IPS-20b (cell line): Measurements from ENCODE around the gene TMEM81.

Experiments used
- H3K27ac ChIP-seq: one replicate; pipeline ENCODE4 v1.5.1; 2013; ENCODE audit warnings: low read length
- H3K27me3 ChIP-seq: 2 replicates; pipeline ENCODE4 v1.6.1; 2013; ENCODE audit warnings: mild to moderate bottlenecking, low read length, inconsistent platforms; ENCODE audit not compliant: insufficient read depth
- H3K36me3 ChIP-seq: 2 replicates; pipeline ENCODE4 v1.6.1; 2013; ENCODE audit warnings: low read depth, mild to moderate bottlenecking, inconsistent platforms, low read length, moderate library complexity; ENCODE audit not compliant: insufficient read depth
- H3K4me1 ChIP-seq: 2 replicates; pipeline ENCODE4 v1.6.1; 2013; ENCODE audit warnings: mild to moderate bottlenecking, control low read depth, inconsistent platforms, low read length, moderate library complexity; ENCODE audit not compliant: insufficient read depth
- H3K4me3 ChIP-seq: 2 replicates; pipeline ENCODE4 v1.5.1; 2013; ENCODE audit warnings: mild to moderate bottlenecking, low read length, inconsistent platforms
- H3K9ac ChIP-seq: 2 replicates; pipeline ENCODE4 v1.6.1; 2013; ENCODE audit warnings: low read depth, mild to moderate bottlenecking, inconsistent platforms, low read length, moderate library complexity
- H3K9me3 ChIP-seq: 2 replicates; pipeline ENCODE4 v1.6.1; 2013; ENCODE audit warnings: mild to moderate bottlenecking, low read depth, low read length, inconsistent platforms; ENCODE audit not compliant: insufficient read depth

The TMEM81 gene, protein sequence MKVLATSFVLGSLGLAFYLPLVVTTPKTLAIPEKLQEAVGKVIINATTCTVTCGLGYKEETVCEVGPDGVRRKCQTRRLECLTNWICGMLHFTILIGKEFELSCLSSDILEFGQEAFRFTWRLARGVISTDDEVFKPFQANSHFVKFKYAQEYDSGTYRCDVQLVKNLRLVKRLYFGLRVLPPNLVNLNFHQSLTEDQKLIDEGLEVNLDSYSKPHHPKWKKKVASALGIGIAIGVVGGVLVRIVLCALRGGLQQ

DNA sequence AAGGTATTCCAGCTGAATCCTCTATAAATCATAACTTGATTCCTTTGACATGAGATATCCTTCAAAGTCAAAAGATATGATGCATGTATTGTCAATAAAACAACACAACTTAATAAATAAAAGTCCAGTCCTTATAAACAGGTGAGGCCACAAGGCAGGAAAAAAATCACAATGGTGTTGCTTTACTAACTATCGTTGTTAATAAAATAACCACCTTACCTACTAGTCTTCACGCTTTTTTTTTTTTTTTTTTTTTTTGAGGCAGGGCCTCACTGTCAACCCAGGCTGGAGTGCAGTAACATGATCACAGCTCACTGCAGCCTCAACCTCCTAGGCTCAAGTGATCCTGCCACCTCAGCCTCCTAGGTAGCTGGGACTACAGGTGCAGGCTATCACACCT lies at the start of gene TMEM81:
TMEM81 (minus strand) TSS at position 101 of the 400 bp plus-strand sequence. CDS start 140 bp downstream, outside the sequence.
- Histone ChIP-seq H3K36me3 (peaks cover 52% of the 10 kb centered on the region), H3K9me3 (no peaks in the 10 kb centered on the region), H3K4me3 (no peak within 1 kb of the TSS), H3K4me1 (no peaks in the 10 kb centered on the region), H3K9ac (no peak within 1 kb of the TSS), H3K27me3 (no peaks in the 10 kb centered on the region), H3K27ac (no peak within 1 kb of the TSS)

GRCh38 chr1:205133287-205133686 lies 49.0 kb upstream of the TMEM81 start:
- H3K9me3 ChIP-seq = no peaks in the 10 kb centered on the region
- H3K27ac ChIP-seq = no peak overlapping the region
- H3K4me3 ChIP-seq = no peak overlapping the region
- no peak overlapping the region for H3K9ac ChIP-seq
- no peaks in the 10 kb centered on the region for H3K36me3 ChIP-seq
- no peaks in the 10 kb centered on the region for H3K27me3 ChIP-seq
- H3K4me1 ChIP-seq = peaks cover 1% of the 10 kb centered on the region; the same call in 1 of the 2 replicates

DNA sequence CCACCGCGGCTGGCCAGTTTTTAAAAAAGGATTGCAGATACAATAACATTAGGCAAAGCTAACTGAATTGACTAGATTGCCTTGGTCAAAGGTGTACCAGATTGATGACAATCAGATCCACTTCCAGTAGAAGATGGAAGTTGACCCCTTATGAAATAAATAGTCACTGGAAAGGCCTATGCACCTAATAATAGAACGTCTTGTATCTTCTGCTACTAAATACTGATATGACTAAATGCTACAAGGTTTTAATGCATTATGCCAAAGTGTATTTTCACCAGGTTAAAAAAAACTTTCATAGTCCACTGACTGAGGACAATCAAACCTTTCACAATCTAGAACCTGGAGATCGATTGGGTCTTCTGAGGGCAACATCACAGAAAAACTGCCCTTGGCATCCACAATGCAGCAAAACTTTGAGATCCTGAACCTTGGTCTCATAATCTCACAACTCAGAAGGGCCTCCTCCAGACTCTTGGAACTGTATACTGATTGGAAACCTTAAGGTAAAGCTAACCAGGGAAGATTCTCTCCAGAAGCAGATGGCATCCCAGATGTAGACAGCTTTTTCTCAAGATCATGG lies 45.3 kb upstream of the TMEM81 start:
- Histone ChIP-seq H3K27ac (no peak overlapping the region), H3K4me3 (no peak overlapping the region), H3K9me3 (no peaks in the 10 kb centered on the region), H3K27me3 (no peaks in the 10 kb centered on the region), H3K36me3 (no peaks in the 10 kb centered on the region), H3K9ac (no peak overlapping the region), H3K4me1 (no peaks in the 10 kb centered on the region)

DNA sequence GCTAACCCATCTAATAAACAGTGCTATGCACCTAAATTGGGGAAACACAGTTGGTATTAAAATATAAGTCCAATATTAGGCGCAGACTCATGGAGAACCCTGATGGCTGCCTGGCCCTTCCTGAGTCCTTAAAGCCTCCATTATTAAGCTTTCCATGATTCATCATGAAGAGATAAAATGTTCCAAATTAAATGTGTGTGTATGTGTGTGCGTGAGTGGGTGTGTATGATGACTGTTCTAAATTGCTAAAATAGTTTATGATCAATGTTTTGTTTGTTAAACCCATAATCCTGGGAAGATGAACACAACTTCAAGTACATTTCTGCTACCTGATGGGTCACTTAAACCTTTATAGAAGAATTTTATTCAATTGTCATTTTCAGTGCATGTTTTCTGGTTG lies 43.8 kb upstream of the TMEM81 start:
- no peaks in the 10 kb centered on the region for H3K36me3 ChIP-seq
- no peaks in the 10 kb centered on the region for H3K4me1 ChIP-seq
- H3K27ac ChIP-seq = no peak overlapping the region
- no peak overlapping the region for H3K9ac ChIP-seq
- H3K27me3 ChIP-seq = no peaks in the 10 kb centered on the region
- H3K4me3 ChIP-seq = no peak overlapping the region
- H3K9me3 ChIP-seq = no peaks in the 10 kb centered on the region

GRCh38 chr1:205127646-205128045 lies 43.4 kb upstream of the TMEM81 start:
- no peaks in the 10 kb centered on the region for H3K9me3 ChIP-seq
- H3K4me1 ChIP-seq = no peaks in the 10 kb centered on the region
- no peaks in the 10 kb centered on the region for H3K36me3 ChIP-seq
- no peak overlapping the region for H3K27ac ChIP-seq
- H3K4me3 ChIP-seq = no peak overlapping the region
- no peaks in the 10 kb centered on the region for H3K27me3 ChIP-seq
- H3K9ac ChIP-seq = no peak overlapping the region

GRCh38 chr1:205124726-205125125 lies 40.5 kb upstream of the TMEM81 start:
- Histone ChIP-seq H3K9ac (no peak overlapping the region), H3K36me3 (0 out of 2 replicates have a peak, but pooled peaks cover 3% of the 10 kb centered on the region), H3K27me3 (no peaks in the 10 kb centered on the region), H3K4me3 (no peak overlapping the region), H3K9me3 (no peaks in the 10 kb centered on the region), H3K4me1 (peaks cover 6% of the 10 kb centered on the region; the same call in 1 of the 2 replicates), H3K27ac (no peak overlapping the region)

DNA sequence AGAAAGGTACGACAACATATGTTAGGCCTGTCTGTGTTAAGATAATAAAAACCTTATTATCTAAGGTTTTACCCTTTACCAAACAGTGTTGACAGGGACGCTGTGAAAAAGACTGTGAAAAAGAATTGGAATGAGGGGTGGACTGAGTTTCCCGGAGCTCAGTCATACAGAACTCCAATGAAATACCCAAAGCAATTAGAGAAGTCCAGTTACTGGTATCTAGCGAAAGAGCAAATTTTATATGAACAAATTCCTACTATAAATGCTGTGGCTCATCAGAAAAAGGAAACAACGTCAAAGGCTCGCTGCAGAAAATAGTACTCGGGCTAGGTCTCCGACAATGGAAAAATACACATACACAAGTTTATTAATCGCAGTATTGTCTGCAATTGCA lies 38.2 kb upstream of the TMEM81 start:
- Histone ChIP-seq H3K4me3 (peak overlapping the region; percentile 98), H3K9ac (peak overlapping the region; percentile 98; the same call in 1 of the 2 replicates), H3K27ac (no peak overlapping the region), H3K36me3 (peaks cover 15% of the 10 kb centered on the region; the same call in 1 of the 2 replicates), H3K9me3 (no peaks in the 10 kb centered on the region), H3K27me3 (no peaks in the 10 kb centered on the region), H3K4me1 (peaks cover 6% of the 10 kb centered on the region; the same call in 1 of the 2 replicates)

DNA sequence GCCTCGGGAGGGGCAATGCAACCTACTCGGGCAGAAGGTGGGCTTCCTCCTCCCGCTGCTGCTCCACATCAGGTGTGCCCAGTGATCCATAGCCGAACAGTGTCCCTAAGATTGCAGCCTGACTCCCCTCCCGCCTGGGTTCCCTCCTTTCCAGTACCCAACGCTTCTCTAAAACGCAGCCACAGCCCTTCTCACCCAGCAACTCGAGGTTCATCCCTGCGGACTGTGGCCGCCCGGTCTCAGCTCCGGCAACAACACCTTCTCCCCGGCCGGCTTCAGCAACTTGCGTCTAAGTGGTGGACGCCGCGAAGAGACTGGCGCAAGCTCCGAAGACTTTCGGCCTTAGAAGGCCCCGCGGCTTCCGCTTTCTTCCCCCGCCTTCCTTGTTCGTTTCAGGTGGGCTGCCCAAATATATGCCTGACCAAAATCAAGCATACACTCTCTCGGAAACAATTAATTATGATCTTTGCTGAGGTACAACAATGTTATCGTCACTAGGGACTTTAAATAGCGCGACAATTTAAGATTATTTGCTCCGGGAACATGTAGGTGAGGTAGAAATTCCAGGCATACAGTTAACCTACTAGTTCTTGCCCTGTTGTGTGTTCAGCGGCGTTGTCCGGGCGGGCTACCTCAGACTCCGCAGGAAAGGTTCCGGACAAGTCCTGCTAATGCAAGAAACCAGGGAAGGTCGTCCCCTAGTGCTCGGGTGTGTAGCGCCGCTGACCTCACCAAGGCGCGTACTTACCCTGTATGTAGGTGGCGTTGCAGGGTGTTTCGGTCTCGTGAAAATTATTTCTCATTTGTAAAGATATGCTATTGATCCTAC lies 37.6 kb upstream of the TMEM81 start, which contains the start of gene RBBP5:
RBBP5 (minus strand) TSS at position 319 of the 829 bp plus-strand sequence; CDS start at position 214, 105 bp downstream.
- Histone ChIP-seq H3K4me3 (peak within 1 kb of the TSS; percentile 98), H3K4me1 (peaks cover 6% of the 10 kb centered on the region; the same call in 1 of the 2 replicates), H3K9ac (peak within 1 kb of the TSS; percentile 98), H3K9me3 (no peaks in the 10 kb centered on the region), H3K36me3 (peaks cover 15% of the 10 kb centered on the region; the same call in 1 of the 2 replicates), H3K27ac (peak within 1 kb of the TSS; percentile 78), H3K27me3 (no peaks in the 10 kb centered on the region)

DNA sequence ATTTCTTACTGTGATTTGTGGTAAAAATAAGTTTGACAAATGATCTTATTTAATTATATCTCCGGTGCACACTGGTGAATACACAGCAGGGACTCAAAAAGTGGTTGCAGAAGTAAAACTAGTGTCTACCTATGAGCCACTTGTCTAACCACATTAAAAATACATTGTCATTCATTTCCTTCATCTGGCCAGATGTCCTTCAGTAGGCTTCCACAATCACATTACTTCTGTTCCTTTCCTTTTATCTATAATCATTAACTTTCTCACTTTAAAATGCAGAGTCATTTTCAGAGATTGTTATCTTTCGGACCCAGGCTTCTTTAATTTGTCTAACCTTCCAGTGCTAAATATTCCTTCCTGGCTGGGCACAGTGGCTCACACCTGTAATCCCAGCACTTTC lies 34.5 kb upstream of the TMEM81 start:
- no peak overlapping the region for H3K27ac ChIP-seq
- no peak overlapping the region for H3K4me3 ChIP-seq
- no peak overlapping the region for H3K9ac ChIP-seq
- H3K9me3 ChIP-seq = no peaks in the 10 kb centered on the region
- no peaks in the 10 kb centered on the region for H3K27me3 ChIP-seq
- peaks cover 36% of the 10 kb centered on the region for H3K36me3 ChIP-seq
- H3K4me1 ChIP-seq = peaks cover 6% of the 10 kb centered on the region; the same call in 1 of the 2 replicates

DNA sequence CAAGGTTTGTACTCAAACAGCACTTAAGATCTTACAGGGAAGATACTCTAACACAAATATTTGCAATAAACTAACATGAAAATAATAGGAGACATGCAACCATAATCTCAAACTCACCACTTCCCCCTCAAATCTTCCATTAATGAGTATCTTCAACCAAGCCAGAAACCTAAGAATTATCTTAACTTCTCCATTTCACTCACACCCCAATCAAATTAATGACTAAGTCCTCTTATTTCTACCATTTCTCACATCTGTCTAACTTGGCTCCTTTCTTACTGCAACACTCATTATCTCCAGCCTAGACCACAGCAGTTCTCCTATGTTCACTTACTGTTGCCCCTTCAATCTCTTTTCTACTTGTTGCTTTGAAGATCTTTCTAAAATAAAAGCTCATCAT lies 27.1 kb upstream of the TMEM81 start:
- H3K27ac ChIP-seq = no peak overlapping the region
- H3K9me3 ChIP-seq = no peaks in the 10 kb centered on the region
- H3K4me1 ChIP-seq = no peaks in the 10 kb centered on the region
- no peak overlapping the region for H3K9ac ChIP-seq
- H3K4me3 ChIP-seq = no peak overlapping the region
- no peaks in the 10 kb centered on the region for H3K27me3 ChIP-seq
- H3K36me3 ChIP-seq = peaks cover 82% of the 10 kb centered on the region

- H3K4me3 ChIP-seq = no peak overlapping the region
- no peak overlapping the region for H3K9ac ChIP-seq
- peaks cover 87% of the 10 kb centered on the region for H3K36me3 ChIP-seq
- H3K4me1 ChIP-seq = no peaks in the 10 kb centered on the region
- H3K27ac ChIP-seq = no peak overlapping the region
- H3K9me3 ChIP-seq = no peaks in the 10 kb centered on the region
- H3K27me3 ChIP-seq = no peaks in the 10 kb centered on the region
These were observed 25.5 kb upstream of the TMEM81 start for GRCh38 chr1:205109711-205110110.
